ENCODE measurements around the gene ZNF738.

The ZNF738 gene

GRCh38 chr19:21328885-21329605, 29.8 kb upstream of the ZNF738 start, which contains the start of gene ZNF708:
ZNF708 (minus strand) TSS chr19:21329410; CDS start chr19:21329212, 198 bp downstream.
- TF ChIP-seq TAF1 (IDR thresholded peaks at IDR 0.05; ENCODE audit: borderline replicate concordance, insufficient read depth, low read length) (peak; percentile 96), FOXP2 (optimal IDR thresholded peaks at IDR 0.05; ENCODE audit: borderline replicate concordance, extremely low read depth, extremely low read length, insufficient read depth) (no peak), SIN3A (IDR thresholded peaks at IDR 0.05; ENCODE audit: borderline replicate concordance, insufficient read depth, low read length) (peak; percentile 11; the same call in 1 of the 2 replicates), REST (IDR thresholded peaks at IDR 0.05; ENCODE audit: insufficient read depth in 1 of 2, low read depth in 2 of 2, low read length in 2 of 2) (peak in 1 of 2 experiments; percentile 69; a peak in 1 of 4 replicates), POLR2AphosphoS5 (IDR thresholded peaks at IDR 0.05; ENCODE audit: low read depth, low read length) (peak; percentile 97)

- TF ChIP-seq REST (IDR thresholded peaks at IDR 0.05; ENCODE audit: insufficient read depth in 1 of 2, low read depth in 2 of 2, low read length in 2 of 2) (no peak), FOXP2 (optimal IDR thresholded peaks at IDR 0.05; ENCODE audit: borderline replicate concordance, extremely low read depth, extremely low read length, insufficient read depth) (no peak), POLR2AphosphoS5 (IDR thresholded peaks at IDR 0.05; ENCODE audit: low read depth, low read length) (no peak), TAF1 (IDR thresholded peaks at IDR 0.05; ENCODE audit: borderline replicate concordance, insufficient read depth, low read length) (no peak), SIN3A (IDR thresholded peaks at IDR 0.05; ENCODE audit: borderline replicate concordance, insufficient read depth, low read length) (no peak)
Measured at GRCh38 chr19:21335721-21336120, 23.1 kb upstream of the ZNF738 start.

- no peak for TF ChIP-seq FOXP2 (optimal IDR thresholded peaks at IDR 0.05; ENCODE audit: borderline replicate concordance, extremely low read depth, extremely low read length, insufficient read depth)
- no peak for TF ChIP-seq SIN3A (IDR thresholded peaks at IDR 0.05; ENCODE audit: borderline replicate concordance, insufficient read depth, low read length)
- no peak for TF ChIP-seq REST (IDR thresholded peaks at IDR 0.05; ENCODE audit: insufficient read depth in 1 of 2, low read depth in 2 of 2, low read length in 2 of 2)
- no peak for TF ChIP-seq TAF1 (IDR thresholded peaks at IDR 0.05; ENCODE audit: borderline replicate concordance, insufficient read depth, low read length)
- TF ChIP-seq POLR2AphosphoS5 (IDR thresholded peaks at IDR 0.05; ENCODE audit: low read depth, low read length) = no peak
Measured at GRCh38 chr19:21352830-21353229, 6.0 kb upstream of the ZNF738 start.

- TF ChIP-seq POLR2AphosphoS5 (IDR thresholded peaks at IDR 0.05; ENCODE audit: low read depth, low read length) = no peak
- no peak for TF ChIP-seq SIN3A (IDR thresholded peaks at IDR 0.05; ENCODE audit: borderline replicate concordance, insufficient read depth, low read length)
- TF ChIP-seq REST (IDR thresholded peaks at IDR 0.05; ENCODE audit: insufficient read depth in 1 of 2, low read depth in 2 of 2, low read length in 2 of 2) = no peak
- TF ChIP-seq FOXP2 (optimal IDR thresholded peaks at IDR 0.05; ENCODE audit: borderline replicate concordance, extremely low read depth, extremely low read length, insufficient read depth) = no peak
- TF ChIP-seq TAF1 (IDR thresholded peaks at IDR 0.05; ENCODE audit: borderline replicate concordance, insufficient read depth, low read length) = no peak
Measured at GRCh38 chr19:21362291-21362690, 3.5 kb downstream of the ZNF738 start.
